Measurements from ENCODE around the gene IGF2BP1. TPM values are rescaled to one million over a fixed set of nuclear protein-coding genes. Genes with fewer than 3 reads are reported as not detected.
"Not testable (repeated sequence)": the region's sequence is repeated elsewhere in the genome, so short reads cannot be mapped to it uniquely, and the experiment has no call there.

IGF2BP1 gene
- total and polyA plus RNA-seq, 8 donors = under 0.01 to 1.0 TPM; not detected in 6

DNA sequence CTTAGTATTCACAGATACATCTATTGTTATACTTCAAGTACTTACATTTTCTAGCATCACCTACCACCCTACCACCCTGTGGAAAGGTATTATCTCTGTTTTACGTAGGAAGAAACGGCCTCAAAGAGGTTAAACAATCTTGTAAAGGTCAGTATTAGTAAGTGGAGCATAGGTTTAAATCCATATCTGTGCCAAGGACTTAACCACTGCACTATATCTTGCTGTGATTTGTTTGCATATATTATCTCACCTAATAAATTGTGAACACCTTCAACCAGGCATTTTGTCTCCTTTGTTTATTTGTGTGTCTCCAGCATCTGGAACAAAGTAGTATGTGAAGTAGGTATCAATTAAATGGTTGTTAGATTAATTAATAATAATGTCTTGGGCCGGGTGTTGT lies 27.3 kb downstream of the IGF2BP1 start:
- DNase-seq (no peak), ATAC-seq (no peak), FAIRE-seq (no peak)
- no peak overlapping the region for H3K4me3 ChIP-seq
- H3K27me3 ChIP-seq = no peaks in the 10 kb centered on the region
- H3K27ac ChIP-seq = no peak overlapping the region
- 43 to 64% methylated on average over 3 of the region's 3 CpGs for WGBS, 2 donors
- no peaks in the 10 kb centered on the region for H3K4me1 ChIP-seq
- H3K9me3 ChIP-seq = no peaks in the 10 kb centered on the region
- intact Hi-C loops (cut with DNase I) = no loop called here
- TF ChIP-seq, protein P1, sequence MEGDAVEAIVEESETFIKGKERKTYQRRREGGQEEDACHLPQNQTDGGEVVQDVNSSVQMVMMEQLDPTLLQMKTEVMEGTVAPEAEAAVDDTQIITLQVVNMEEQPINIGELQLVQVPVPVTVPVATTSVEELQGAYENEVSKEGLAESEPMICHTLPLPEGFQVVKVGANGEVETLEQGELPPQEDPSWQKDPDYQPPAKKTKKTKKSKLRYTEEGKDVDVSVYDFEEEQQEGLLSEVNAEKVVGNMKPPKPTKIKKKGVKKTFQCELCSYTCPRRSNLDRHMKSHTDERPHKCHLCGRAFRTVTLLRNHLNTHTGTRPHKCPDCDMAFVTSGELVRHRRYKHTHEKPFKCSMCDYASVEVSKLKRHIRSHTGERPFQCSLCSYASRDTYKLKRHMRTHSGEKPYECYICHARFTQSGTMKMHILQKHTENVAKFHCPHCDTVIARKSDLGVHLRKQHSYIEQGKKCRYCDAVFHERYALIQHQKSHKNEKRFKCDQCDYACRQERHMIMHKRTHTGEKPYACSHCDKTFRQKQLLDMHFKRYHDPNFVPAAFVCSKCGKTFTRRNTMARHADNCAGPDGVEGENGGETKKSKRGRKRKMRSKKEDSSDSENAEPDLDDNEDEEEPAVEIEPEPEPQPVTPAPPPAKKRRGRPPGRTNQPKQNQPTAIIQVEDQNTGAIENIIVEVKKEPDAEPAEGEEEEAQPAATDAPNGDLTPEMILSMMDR (IDR thresholded peaks at IDR 0.05) = no peak
- H3K36me3 ChIP-seq = no peaks in the 10 kb centered on the region

DNA sequence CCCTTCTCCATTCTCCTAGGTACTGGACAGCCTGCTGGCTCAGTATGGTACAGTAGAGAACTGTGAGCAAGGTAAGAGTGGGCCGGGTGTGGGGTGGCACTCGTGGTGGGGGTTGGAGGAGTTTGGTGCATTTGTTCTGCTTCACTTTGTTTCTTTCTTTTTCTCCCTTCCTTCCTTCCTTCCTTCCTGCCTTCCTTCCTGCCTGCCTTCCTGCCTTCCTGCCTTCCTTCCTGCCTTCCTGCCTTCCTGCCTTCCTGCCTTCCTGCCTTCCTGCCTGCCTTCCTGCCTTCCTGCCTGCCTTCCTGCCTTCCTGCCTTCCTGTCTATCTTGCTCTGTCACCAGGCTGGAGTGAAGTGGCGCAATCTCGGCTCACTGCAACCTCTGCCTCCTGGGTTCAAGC lies 29.3 kb downstream of the IGF2BP1 start:
- intact Hi-C loops (cut with DNase I); H3K4me1 ChIP-seq; H3K36me3 ChIP-seq; H3K4me3 ChIP-seq; H3K27ac ChIP-seq; ATAC-seq; DNase-seq; H3K27me3 ChIP-seq; H3K9me3 ChIP-seq; FAIRE-seq: not testable (repeated sequence)
- WGBS, 2 donors = 65 to 68% methylated on average over 4 of the region's 4 CpGs

DNA sequence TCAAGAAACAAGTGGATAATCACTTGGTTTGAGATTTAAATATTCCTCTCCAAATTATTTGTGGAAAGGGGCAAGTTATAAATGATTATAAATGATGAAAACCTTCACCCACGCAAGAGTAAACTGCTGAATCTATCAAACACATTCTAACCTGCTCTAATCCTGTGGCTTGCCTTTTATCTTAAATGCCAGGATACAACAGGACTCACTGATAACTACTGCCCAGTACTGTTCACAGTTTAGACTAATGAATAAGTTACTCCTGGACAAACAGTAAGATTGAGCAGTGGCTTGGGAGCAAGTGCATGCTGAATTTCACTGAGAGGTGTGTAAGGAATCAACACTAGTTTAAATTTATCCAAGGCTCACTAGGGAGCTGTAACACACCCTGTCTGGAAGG lies 31.1 kb downstream of the IGF2BP1 start:
- TF ChIP-seq, protein P1 (IDR thresholded peaks at IDR 0.05) = no peak
- DNase-seq (no peak), FAIRE-seq (no peak), ATAC-seq (no peak)
- Histone ChIP-seq H3K27me3 (no peaks in the 10 kb centered on the region), H3K9me3 (no peaks in the 10 kb centered on the region), H3K36me3 (no peaks in the 10 kb centered on the region), H3K27ac (no peak overlapping the region), H3K4me1 (no peaks in the 10 kb centered on the region), H3K4me3 (no peak overlapping the region)
- WGBS, 2 donors = 40 to 62% methylated on average over 1 of the region's 1 CpG
- intact Hi-C loops (cut with DNase I) = no loop called here

DNA sequence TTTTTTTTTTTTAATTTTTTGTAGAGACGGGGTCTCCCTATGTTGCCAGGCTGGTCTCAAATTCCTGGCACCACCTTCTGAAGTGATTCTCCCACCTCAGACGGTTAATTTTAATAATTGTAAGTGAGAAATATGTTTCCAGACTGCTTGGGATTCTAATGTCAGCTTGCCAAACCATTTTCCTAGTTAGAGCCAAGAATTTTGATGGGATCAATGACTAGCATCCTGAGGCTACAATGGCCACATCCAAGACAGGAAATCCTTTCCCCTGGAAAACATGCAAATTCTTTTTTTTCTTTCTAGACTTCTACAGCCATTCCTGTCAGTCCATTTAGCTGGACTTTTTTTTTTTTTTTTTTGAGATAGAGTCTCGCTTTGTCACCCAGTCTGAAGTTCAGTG lies 32.6 kb downstream of the IGF2BP1 start:
- DNase-seq (no peak), ATAC-seq (no peak), FAIRE-seq (no peak)
- 77 to 83% methylated on average over 3 of the region's 3 CpGs for WGBS, 2 donors
- no peaks in the 10 kb centered on the region for H3K4me1 ChIP-seq
- H3K27ac ChIP-seq = no peak overlapping the region
- intact Hi-C loops (cut with DNase I) = loop anchor here in 1 of 3 donors (10.0 kb wide), 1 partner anchor 305 kb away; the partner anchor contains the start of genes HOXB13, PRAC1 and PRAC2
- no peaks in the 10 kb centered on the region for H3K27me3 ChIP-seq
- TF ChIP-seq, protein P1 (IDR thresholded peaks at IDR 0.05) = no peak
- no peak overlapping the region for H3K4me3 ChIP-seq
- no peaks in the 10 kb centered on the region for H3K36me3 ChIP-seq
- H3K9me3 ChIP-seq = no peaks in the 10 kb centered on the region

DNA sequence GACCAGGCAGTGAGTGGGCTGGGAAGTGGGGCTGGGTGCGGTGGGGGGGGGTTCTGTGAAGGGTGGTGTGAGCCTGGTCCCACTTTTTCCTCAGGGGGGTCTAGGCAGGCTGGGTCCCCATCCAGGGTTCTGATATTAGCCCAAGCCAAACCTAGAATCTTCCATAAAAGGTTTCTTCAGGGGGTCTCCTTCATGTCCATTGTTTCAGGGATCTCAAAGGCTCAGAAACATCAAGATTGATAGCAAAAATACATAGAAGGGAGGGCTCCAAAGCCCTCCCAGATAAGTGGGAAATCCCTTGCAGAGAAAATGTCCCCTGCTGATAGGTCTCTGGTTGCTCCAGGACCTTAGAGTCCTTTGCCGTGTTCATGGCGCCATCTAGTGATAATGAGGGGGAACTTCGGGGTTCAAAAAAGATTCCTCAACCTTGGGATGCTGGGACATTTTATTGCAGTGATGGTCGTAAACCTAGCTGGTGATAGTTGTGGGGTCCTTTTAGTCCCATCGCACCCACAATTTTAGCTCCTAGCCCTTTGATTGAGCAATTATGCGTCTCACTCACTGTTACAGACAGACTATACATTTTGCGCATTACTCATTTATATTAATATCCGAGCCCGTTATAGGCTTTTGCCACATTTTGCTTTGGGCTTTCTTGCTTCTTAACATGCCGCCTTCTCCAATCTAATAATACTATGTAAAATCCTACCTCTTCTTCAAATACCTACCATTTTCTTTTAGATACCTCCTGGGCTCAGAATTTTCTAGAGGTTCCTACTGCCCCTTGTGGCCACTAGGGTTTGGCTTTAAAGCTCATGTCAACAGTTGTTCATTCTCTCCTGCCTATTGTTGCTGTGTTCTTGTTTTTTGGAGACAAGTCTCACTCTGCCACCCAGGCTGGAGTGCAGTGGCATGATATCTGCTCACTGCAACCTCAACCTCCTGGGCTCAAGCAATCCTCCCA lies 35.1 kb downstream of the IGF2BP1 start:
- DNase-seq (peak in 3 of 6 donors; percentile 23 to 55 (median 33)), ATAC-seq (peak; percentile 89 to 95 (median 90)), FAIRE-seq (no peak)
- TF ChIP-seq, protein P1 (IDR thresholded peaks at IDR 0.05) = peak; percentile 52 to 78 (median 60)
- Histone ChIP-seq H3K4me1 (no peaks in the 10 kb centered on the region), H3K27me3 (peaks cover 0 to 6% (median 0%) of the 10 kb centered on the region in 4 donors), H3K36me3 (no peaks in the 10 kb centered on the region), H3K9me3 (no peaks in the 10 kb centered on the region), H3K4me3 (no peak overlapping the region), H3K27ac (no peak overlapping the region)
- 31 to 33% methylated on average over 11 of the region's 11 CpGs for whole genome bisulfite sequencing, 2 donors
- intact Hi-C loops (cut with DNase I) = loop anchor here in 1 of 3 donors (10.0 kb wide), 1 partner anchor 307 kb away; the partner anchor contains the start of genes HOXB13, PRAC1 and PRAC2
